Natural killer cell (primary cell): ENCODE results near the gene NEK1. TPM values are rescaled to one million over a fixed set of nuclear protein-coding genes. Genes with fewer than 3 reads are reported as not detected.

Source experiments
- ATAC-seq, 3 donors: fragments of 150-1000 bp in 2 of 3; fragments of 200-7000 bp in 1 of 3; cut with Tn5 transposase; 1 replicate in 1 of 3; 2 replicates in 2 of 3; pipeline ENCODE4 v1.10.0; 2021; ENCODE audit warnings: mild to moderate bottlenecking in 2 of 3, moderate library complexity in 2 of 3
- DNase-seq, 2 donors: peaks; one replicate each; pipeline versions ENCODE4 v3.0.0 to v3.0.0-alpha.2; 2013 to 2021; ENCODE audit warnings: mixed read lengths in 1 of 2
- H3K27ac ChIP-seq: one replicate; pipeline ENCODE4 v1.5.1; 2013; ENCODE audit warnings: mild to moderate bottlenecking, low read length
- H3K27me3 ChIP-seq: one replicate; pipeline ENCODE4 v1.6.1; 2013; ENCODE audit warnings: low read length; ENCODE audit not compliant: control insufficient read depth, insufficient read depth
- H3K36me3 ChIP-seq: one replicate; pipeline ENCODE4 v1.6.1; 2013; ENCODE audit warnings: low read length; ENCODE audit not compliant: control insufficient read depth, insufficient read depth
- H3K4me1 ChIP-seq: one replicate; pipeline ENCODE4 v1.6.1; 2013; ENCODE audit warnings: low read length; ENCODE audit not compliant: control insufficient read depth, insufficient read depth
- H3K4me3 ChIP-seq: one replicate; pipeline ENCODE4 v1.5.1; 2013; ENCODE audit warnings: low read length
- H3K9me3 ChIP-seq: one replicate; pipeline ENCODE4 v1.6.1; 2013; ENCODE audit warnings: low read length; ENCODE audit not compliant: control insufficient read depth, insufficient read depth
- H3K27ac Mint-ChIP-seq, 2 donors: one replicate each; pipeline ENCODE4 v1.8.0; 2022; ENCODE audit warnings: mild to moderate bottlenecking in 2 of 2, mixed read lengths in 2 of 2, moderate library complexity in 1 of 2
- H3K27me3 Mint-ChIP-seq, 2 donors: one replicate each; pipeline ENCODE4 v1.8.0; 2022; ENCODE audit warnings: low read depth in 2 of 2, mixed read lengths in 2 of 2
- H3K36me3 Mint-ChIP-seq: one replicate; pipeline ENCODE4 v1.8.0; 2022; ENCODE audit warnings: mixed read lengths
- H3K4me1 Mint-ChIP-seq, 2 donors: one replicate each; pipeline ENCODE4 v1.8.0; 2022; ENCODE audit warnings: mixed read lengths in 2 of 2
- H3K4me3 Mint-ChIP-seq: one replicate; pipeline ENCODE4 v1.8.0; 2022; ENCODE audit warnings: mild to moderate bottlenecking, moderate library complexity, mixed read lengths
- H3K9me3 Mint-ChIP-seq, 2 donors: one replicate each; pipeline ENCODE4 v1.8.0; 2022; ENCODE audit warnings: mixed read lengths in 2 of 2
- WGBS: methylation state at CpG from one replicate; pipeline ENCODE4 v1.1.7; 2013; ENCODE audit warnings: missing lambda C conversion rate; ENCODE audit not compliant: insufficient coverage; 5-methylcytosine and 5-hydroxymethylcytosine counted together
- intact Hi-C: fragments of 100-400 bp; cut with micrococcal nuclease; formaldehyde crosslinking; loops from one replicate; pipeline ENCODE4 v1.14.2; 2022
- total RNA-seq, 4 donors: library from RNA; stranded (reverse); fragments of 120-200 nt in 1 of 4; gene quantifications; one replicate each; pipeline versions ENCODE4 v1.2.3 to v1.2.4, GENCODE V29; 2013 to 2022
- TF ChIP-seq, protein P1 (sequence below): fragments of 200-600 bp; IDR thresholded peaks from one replicate; pipeline ENCODE4 v1.8.0; 2022; ENCODE audit warnings: antibody characterized with exemption

The NEK1 gene
- total RNA-seq, 3 donors from 2014 or later (not counting 1 experiment from before 2014, with no cell fraction given), result 16.4 to 24.9 (median 19.0) TPM

DNA sequence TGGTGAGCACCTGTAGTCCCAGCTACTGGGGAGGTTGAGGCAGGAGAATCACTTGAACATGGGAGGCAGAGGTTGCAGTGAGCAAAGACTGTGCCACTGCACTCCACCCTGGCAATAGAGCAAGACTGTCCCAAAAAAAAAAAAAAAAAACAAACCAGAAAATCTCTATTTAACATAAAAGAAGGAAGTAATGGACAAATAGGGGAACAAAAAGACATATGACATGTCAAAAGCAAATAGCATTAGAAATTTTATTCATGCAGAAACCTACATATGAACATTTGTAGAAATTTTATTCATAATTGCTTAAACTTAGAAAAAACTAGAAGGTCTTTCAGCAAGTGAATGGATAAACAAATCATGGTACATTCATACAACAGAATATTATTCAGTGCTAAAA is 244.6 kb downstream of the NEK1 start:
- DNase-seq, result no peak
- H3K27ac ChIP-seq, result no peak overlapping the region
- TF ChIP-seq, protein P1, sequence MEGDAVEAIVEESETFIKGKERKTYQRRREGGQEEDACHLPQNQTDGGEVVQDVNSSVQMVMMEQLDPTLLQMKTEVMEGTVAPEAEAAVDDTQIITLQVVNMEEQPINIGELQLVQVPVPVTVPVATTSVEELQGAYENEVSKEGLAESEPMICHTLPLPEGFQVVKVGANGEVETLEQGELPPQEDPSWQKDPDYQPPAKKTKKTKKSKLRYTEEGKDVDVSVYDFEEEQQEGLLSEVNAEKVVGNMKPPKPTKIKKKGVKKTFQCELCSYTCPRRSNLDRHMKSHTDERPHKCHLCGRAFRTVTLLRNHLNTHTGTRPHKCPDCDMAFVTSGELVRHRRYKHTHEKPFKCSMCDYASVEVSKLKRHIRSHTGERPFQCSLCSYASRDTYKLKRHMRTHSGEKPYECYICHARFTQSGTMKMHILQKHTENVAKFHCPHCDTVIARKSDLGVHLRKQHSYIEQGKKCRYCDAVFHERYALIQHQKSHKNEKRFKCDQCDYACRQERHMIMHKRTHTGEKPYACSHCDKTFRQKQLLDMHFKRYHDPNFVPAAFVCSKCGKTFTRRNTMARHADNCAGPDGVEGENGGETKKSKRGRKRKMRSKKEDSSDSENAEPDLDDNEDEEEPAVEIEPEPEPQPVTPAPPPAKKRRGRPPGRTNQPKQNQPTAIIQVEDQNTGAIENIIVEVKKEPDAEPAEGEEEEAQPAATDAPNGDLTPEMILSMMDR, result no peak
- H3K4me3 ChIP-seq, result no peak overlapping the region
- no peak overlapping the region for H3K27ac Mint-ChIP-seq
- no peaks in the 10 kb centered on the region for H3K36me3 ChIP-seq
- intact Hi-C loops, result no loop called here
- H3K9me3 Mint-ChIP-seq, result peaks cover 0 to 4% of the 10 kb centered on the region in 2 donors
- H3K27me3 Mint-ChIP-seq, result peaks cover 0 to 14% of the 10 kb centered on the region in 2 donors
- no peaks in the 10 kb centered on the region for H3K4me1 Mint-ChIP-seq
- H3K36me3 Mint-ChIP-seq, result no peaks in the 10 kb centered on the region
- no peaks in the 10 kb centered on the region for H3K27me3 ChIP-seq
- H3K9me3 ChIP-seq, result no peaks in the 10 kb centered on the region
- ATAC-seq, result no peak
- no peak overlapping the region for H3K4me3 Mint-ChIP-seq
- H3K4me1 ChIP-seq, result no peaks in the 10 kb centered on the region

DNA sequence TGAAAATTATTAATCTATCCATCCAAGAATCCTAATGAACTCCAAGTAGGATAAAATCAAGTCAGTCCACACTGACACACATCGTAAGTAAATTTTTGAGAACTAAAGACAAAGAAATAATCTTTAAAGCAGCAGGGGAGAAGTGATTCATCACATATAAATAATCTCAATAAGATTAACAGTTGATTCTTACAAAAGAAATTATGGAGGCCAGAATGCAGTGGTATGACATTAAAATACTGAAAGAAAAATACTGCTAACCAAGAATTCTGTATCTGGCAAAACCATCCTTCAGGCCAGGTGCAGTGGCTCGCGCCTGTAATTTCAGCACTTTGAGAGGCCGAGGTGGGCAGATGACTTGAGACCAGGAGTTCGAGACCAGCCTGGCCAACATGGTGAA is 245.6 kb downstream of the NEK1 start:
- Mint-ChIP-seq H3K27ac (no peak overlapping the region), H3K4me1 (no peaks in the 10 kb centered on the region), H3K4me3 (no peak overlapping the region), H3K27me3 (peaks cover 0 to 24% of the 10 kb centered on the region in 2 donors), H3K36me3 (no peaks in the 10 kb centered on the region), H3K9me3 (peaks cover 0 to 4% of the 10 kb centered on the region in 2 donors)
- Histone ChIP-seq H3K4me3 (no peak overlapping the region), H3K9me3 (no peaks in the 10 kb centered on the region), H3K4me1 (no peaks in the 10 kb centered on the region), H3K36me3 (no peaks in the 10 kb centered on the region), H3K27ac (no peak overlapping the region), H3K27me3 (no peaks in the 10 kb centered on the region)
- no peak for ATAC-seq
- DNase-seq, result no peak
- TF ChIP-seq, protein P1, result no peak
- WGBS, result 95% methylated on average over 4 of the region's 5 CpGs
- intact Hi-C loops, result no loop called here

DNA sequence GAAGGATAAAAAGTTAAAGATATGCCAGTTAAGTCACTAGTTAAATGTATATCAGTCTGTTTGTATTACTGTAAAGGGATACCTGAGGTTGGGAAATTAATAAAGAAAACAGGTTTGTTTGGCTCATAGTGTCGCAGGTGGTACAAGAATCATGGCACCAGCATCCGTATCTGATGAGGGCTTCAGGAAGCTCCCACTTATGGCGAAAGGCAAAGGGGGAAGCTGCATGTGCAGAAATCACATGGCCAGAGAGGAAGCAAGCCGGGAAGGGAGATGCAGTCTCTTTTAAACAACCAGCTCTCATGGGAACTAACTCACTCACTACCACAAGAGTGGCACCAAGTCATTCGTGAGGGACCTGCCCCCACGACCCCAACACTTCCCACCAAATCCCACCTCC is 249.8 kb downstream of the NEK1 start:
- Histone ChIP-seq H3K27me3 (no peaks in the 10 kb centered on the region), H3K4me1 (no peaks in the 10 kb centered on the region), H3K36me3 (no peaks in the 10 kb centered on the region), H3K27ac (no peak overlapping the region), H3K9me3 (no peaks in the 10 kb centered on the region), H3K4me3 (no peak overlapping the region)
- DNase-seq (no peak), ATAC-seq (no peak)
- no peaks in the 10 kb centered on the region for H3K4me1 Mint-ChIP-seq
- TF ChIP-seq, protein P1, result no peak
- H3K4me3 Mint-ChIP-seq, result no peak overlapping the region
- H3K27me3 Mint-ChIP-seq, result peaks cover 3 to 42% of the 10 kb centered on the region in 2 donors
- no peak overlapping the region for H3K27ac Mint-ChIP-seq
- no peaks in the 10 kb centered on the region for H3K36me3 Mint-ChIP-seq
- 23% methylated on average over 6 of the region's 6 CpGs for whole genome bisulfite sequencing
- H3K9me3 Mint-ChIP-seq, result peaks cover 0 to 4% of the 10 kb centered on the region in 2 donors
- intact Hi-C loops, result no loop called here

DNA sequence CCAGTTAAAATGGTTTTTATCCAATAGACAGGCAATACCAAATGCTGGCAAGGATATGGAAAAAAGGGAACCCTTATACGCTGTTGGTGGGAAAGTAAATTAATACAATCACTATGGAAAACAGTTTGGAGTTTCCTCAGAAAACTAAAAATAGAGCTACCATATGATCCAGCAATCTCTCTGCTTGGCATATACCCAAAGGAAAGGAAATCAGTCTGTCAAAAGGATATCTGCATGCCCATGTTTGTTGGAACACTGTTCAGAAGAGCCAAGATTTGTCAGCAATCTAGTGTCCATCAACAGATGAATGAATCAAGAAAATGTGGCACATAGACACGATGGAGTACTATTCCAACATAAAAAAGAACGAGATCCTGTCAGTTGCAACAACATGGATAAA is 250.6 kb downstream of the NEK1 start:
- no peaks in the 10 kb centered on the region for H3K36me3 Mint-ChIP-seq
- no peaks in the 10 kb centered on the region for H3K36me3 ChIP-seq
- no peaks in the 10 kb centered on the region for H3K27me3 ChIP-seq
- H3K4me1 Mint-ChIP-seq, result no peaks in the 10 kb centered on the region
- H3K27ac Mint-ChIP-seq, result no peak overlapping the region
- TF ChIP-seq, protein P1, result no peak
- no peaks in the 10 kb centered on the region for H3K9me3 ChIP-seq
- no peak for ATAC-seq
- peaks cover 0 to 4% of the 10 kb centered on the region in 2 donors for H3K9me3 Mint-ChIP-seq
- intact Hi-C loops, result no loop called here
- no peaks in the 10 kb centered on the region for H3K4me1 ChIP-seq
- H3K4me3 ChIP-seq, result no peak overlapping the region
- H3K27me3 Mint-ChIP-seq, result peaks cover 3 to 39% of the 10 kb centered on the region in 2 donors
- WGBS, result 90% methylated on average over 2 of the region's 3 CpGs
- no peak overlapping the region for H3K27ac ChIP-seq
- DNase-seq, result no peak
- no peak overlapping the region for H3K4me3 Mint-ChIP-seq
